K562 treated with DMSO at 1 percent for 12 hours (cell line): ENCODE data around the gene LMAN2L. TPM values are rescaled to one million over a fixed set of nuclear protein-coding genes. Genes with fewer than 3 reads are reported as not detected.

Source experiments
- total RNA-seq: library from RNA; unstranded; fragments of 300-600 nt; gene quantifications from 2 replicates; pipeline ENCODE4 v1.2.3, GENCODE V29; 2022; ENCODE audit not compliant: insufficient read depth

LMAN2L gene
- total RNA-seq = 16.4 and 22.7 TPM in 2 replicates

GRCh38 chr2:96739633-96740428, at the start of gene LMAN2L:
Gene LMAN2L, minus strand, starts transcription at chr2:96740064. Its CDS starts 24 bp downstream, at chr2:96740040.

GRCh38 chr2:96760036-96760985, 20.4 kb upstream of the LMAN2L start, which contains the start of gene CNNM4:
Gene CNNM4, plus strand, starts transcription at chr2:96760902. Its CDS starts 98 bp downstream, at chr2:96761000.

Other genes starting within 250 kb of the LMAN2L start
- gene NEURL3, start 234.7 kb downstream of the LMAN2L start, total RNA-seq = not detected in 2 replicates
- gene ARID5A, start 203.3 kb downstream of the LMAN2L start, total RNA-seq = 15.2 and 16.8 TPM in 2 replicates
- 16.3 and 44.5 TPM in 2 replicates for gene KANSL3, start 101.8 kb downstream of the LMAN2L start, total RNA-seq
- gene FER1L5, start 97.3 kb downstream of the LMAN2L start, total RNA-seq = not detected in 2 replicates
- 5.2 and 13.1 TPM in 2 replicates for gene CNNM4, start 20.8 kb upstream of the LMAN2L start, total RNA-seq
- 13.6 and 33.7 TPM in 2 replicates for gene CNNM3, start 76.2 kb upstream of the LMAN2L start, total RNA-seq
- 3.2 and 4.7 TPM in 2 replicates for gene ANKRD23, start 104.0 kb upstream of the LMAN2L start, total RNA-seq
- gene ANKRD39, start 118.0 kb upstream of the LMAN2L start, total RNA-seq = 20.6 and 23.9 TPM in 2 replicates
- gene SEMA4C, start 130.0 kb upstream of the LMAN2L start, total RNA-seq = 18.7 and 37.8 TPM in 2 replicates
- gene FAM178B, start 246.5 kb upstream of the LMAN2L start, total RNA-seq = 279 and 372 TPM in 2 replicates